Epithelial cell of esophagus (primary cell): ENCODE measurements around the gene KLHDC4.
A peak's percentile ranks its signal among the peaks of the same experiment; 100 is the strongest.
"Not testable (repeated sequence)": the region's sequence is repeated elsewhere in the genome, so short reads cannot be mapped to it uniquely, and the experiment has no call there.

ENCODE experiments used
- DNase-seq: peaks from one replicate; pipeline ENCODE4 v3.0.0; 2010; ENCODE audit warnings: low read depth
- H3K4me3 ChIP-seq: 2 replicates; pipeline ENCODE4 v1.5.1; 2011; ENCODE audit warnings: mild to moderate bottlenecking, low read length, control low read depth
- TF ChIP-seq, protein P1 (sequence below): IDR thresholded peaks from 2 replicates; pipeline ENCODE4 v1.5.1; 2011; ENCODE audit warnings: low read depth, mild to moderate bottlenecking, low read length, control low read depth, inconsistent platforms; ENCODE audit not compliant: insufficient read depth; ENCODE audit errors: missing control alignments

Gene KLHDC4

DNA sequence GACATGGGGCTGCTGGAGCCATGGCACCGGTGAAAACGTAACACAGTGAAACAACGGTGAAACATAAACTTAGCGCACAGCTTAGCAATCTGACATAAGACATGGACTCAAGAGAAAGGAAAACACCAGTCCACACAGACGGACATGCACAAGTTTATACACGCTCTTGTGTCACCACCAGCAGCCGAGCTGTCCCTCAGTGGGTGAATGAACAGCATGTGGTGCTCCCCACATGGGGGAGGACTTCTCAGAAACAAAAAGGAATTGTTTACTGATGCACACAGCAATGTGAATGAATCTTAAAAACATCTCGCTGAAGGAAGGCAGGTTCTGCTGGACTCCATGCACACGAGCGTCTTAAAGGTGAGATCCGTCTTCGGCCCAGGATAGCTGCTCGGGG, 34.2 kb downstream of the KLHDC4 start:
- no peak overlapping the region for H3K4me3 ChIP-seq
- DNase-seq, result no peak
- TF ChIP-seq, protein P1, sequence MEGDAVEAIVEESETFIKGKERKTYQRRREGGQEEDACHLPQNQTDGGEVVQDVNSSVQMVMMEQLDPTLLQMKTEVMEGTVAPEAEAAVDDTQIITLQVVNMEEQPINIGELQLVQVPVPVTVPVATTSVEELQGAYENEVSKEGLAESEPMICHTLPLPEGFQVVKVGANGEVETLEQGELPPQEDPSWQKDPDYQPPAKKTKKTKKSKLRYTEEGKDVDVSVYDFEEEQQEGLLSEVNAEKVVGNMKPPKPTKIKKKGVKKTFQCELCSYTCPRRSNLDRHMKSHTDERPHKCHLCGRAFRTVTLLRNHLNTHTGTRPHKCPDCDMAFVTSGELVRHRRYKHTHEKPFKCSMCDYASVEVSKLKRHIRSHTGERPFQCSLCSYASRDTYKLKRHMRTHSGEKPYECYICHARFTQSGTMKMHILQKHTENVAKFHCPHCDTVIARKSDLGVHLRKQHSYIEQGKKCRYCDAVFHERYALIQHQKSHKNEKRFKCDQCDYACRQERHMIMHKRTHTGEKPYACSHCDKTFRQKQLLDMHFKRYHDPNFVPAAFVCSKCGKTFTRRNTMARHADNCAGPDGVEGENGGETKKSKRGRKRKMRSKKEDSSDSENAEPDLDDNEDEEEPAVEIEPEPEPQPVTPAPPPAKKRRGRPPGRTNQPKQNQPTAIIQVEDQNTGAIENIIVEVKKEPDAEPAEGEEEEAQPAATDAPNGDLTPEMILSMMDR, result no peak

DNA sequence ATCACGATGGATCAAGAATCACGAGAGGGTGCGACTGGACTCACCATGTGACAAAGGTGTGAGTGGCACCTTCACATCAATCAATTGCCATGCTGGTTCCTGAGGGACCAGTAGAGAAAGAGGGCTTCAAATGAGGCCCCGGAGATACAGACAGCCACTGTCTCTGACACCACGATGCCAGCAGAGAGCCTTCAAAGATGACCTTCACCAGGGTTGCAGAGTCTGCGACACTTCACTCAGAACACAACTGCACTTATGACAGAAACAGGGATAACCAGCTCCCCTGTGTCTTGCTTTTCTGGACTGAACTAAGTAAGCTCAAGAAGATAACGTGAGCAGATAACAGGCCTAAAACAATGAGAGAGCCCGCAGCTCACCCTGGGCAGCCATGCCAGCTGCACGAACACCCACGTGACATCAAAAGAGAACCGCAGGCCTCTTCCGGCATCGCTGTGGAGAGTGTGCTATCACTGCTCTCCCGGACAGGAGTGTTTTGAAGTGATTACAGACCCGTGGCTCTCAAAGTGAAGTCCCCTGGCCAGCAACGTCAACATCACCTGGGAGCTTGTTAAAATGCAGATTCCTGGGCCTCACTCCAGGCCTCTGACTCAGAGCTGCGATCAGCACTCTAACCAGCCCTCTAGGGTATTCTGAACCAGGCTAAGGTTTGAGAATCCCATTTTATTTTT, 36.4 kb downstream of the KLHDC4 start:
- DNase-seq, result no peak
- H3K4me3 ChIP-seq, result no peak overlapping the region
- TF ChIP-seq, protein P1, result no peak

DNA sequence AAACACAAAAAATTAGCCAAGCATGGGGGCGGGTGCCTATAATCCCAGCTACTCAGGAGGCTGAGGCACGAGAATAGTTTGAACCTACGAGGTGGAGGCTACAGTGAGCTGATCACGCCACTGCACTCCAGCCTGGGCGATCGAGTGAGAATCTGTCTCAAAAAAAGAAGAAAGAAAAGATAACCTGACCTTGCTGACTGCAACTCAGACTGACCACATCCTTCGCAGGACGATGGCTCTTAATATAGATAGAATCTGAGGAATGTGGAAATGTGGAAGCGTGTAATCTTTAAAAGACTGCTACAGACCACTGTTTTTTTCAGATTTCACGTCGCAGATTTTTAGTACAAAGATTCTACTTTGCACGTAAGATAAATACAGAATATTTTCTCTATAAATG, 37.8 kb downstream of the KLHDC4 start:
- TF ChIP-seq, protein P1, result no peak
- no peak overlapping the region for H3K4me3 ChIP-seq
- DNase-seq, result no peak

DNA sequence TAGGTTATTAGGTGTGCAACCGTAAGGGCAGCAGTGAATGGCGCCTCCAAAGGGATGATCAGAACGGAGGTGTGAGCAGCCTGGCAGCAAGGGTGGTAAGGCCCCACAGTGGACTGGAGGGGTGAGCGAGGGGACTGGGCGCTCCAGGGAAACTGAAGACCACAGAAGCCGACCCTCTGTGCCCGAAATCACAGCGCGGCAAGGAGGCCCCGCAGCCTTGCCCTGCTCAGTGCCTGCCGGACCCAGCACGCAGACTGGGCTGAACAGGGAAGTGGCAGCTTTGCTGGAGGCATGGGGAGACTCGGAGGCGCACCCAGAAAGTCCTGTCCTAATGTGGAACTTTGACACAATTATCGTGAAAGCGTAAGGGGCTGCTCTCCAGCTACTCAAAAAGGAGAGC, 38.4 kb downstream of the KLHDC4 start:
- no peak overlapping the region for H3K4me3 ChIP-seq
- DNase-seq, result no peak
- TF ChIP-seq, protein P1, result no peak

DNA sequence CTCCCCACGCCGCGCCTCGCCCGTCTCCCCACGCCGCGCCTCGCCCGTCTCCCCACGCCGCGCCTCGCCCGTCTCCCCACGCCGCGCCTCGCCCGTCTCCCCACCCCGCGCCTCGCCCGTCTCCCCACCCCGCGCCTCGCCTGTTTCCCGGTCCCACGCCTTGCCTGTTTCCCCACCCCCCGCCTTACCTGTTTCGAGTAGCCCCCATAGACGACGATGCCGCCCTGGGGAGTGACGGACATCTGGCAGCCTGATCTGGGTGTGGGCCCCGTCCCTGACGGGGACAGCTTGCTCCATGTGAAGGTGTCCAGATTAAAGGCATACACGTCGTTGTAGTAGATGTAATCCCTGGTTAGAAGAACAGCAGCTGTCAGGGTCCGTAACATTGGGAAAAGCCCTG, 39.2 kb downstream of the KLHDC4 start:
- not testable (repeated sequence) for DNase-seq, H3K4me3 ChIP-seq

DNA sequence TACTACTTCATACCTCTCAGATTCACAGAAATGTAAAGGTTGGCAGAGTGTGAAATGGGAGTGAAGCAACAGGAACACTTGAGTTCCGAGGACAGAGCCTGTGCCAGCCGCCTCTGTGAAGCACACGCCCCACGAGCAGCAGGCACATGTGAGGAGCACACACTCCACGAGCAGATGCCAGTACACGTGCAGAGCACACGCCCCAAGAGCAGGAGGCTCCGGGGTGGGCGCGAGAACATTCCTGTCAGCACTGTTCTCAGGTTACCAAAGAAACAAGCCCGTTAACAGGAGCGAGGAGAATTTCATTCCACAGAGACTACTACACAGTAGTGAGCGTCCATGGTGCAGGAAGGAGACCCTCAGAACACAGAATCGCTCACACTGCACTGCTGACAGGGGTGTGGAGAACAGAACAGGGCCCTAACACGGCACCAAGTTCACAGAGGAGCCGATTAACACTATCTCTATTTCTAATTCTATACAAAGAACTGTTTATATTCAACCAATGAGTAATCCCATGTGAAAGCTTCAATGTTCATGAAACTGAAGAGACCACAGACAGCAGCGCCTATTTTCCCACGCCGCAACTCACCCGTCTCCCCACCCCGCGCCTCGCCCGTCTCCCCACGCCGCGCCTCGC, 40.1 kb downstream of the KLHDC4 start:
- TF ChIP-seq, protein P1, result no peak
- peak; percentile 30 for DNase-seq
- H3K4me3 ChIP-seq, result no peak overlapping the region

DNA sequence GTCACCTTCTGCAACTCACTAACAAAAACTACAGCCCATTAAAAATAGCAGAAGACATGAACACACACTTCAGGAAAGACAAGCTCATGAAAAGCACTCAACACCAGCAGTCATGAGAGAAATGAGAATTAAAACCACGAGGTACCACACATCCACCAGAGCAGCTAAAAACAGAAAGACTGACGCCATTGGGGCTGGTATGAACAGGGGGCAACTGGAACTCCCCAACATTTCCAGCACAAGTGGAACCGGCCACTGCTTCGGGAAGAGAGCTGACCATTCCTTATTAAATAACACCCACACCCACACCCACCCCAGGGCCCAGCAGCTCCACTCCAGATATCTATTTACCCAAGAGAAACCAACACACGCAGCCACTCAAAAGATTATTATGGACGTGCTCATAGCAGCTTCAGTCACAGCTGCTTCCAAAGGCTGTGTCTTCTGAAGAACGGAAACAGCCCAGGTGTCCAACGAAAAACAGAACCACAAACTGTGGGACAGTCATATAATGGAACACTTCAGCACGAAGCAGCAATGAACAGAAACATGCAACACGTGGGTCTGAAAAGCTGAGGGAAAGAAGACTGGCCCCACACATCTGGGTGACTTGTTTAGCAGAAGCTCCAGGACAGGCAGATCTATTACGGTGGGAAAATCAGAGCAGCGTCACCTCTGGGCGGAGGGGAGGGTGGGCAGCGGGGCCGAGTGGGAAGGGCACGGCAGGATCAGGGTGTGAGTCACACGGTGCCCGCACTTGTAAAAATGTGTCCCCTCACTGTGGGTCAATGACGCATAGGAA, 41.1 kb downstream of the KLHDC4 start:
- DNase-seq, result no peak
- TF ChIP-seq, protein P1, result no peak
- no peak overlapping the region for H3K4me3 ChIP-seq
